Activated T-cell treated with anti-CD3 and anti-CD28 coated beads, Interleukin-2, amount 50 U/mL, for 72 hours (primary cell): ENCODE results near the gene ALOX5. TPM values are rescaled to one million over a fixed set of nuclear protein-coding genes. Genes with fewer than 3 reads are reported as not detected.

Source experiments
- ATAC-seq, 2 donors: fragments of 150-1000 bp; cut with Tn5 transposase; replicated peaks in 1 of 2; 2 replicates each; pipeline ENCODE4 v1.10.0; 2021; ENCODE audit warnings: moderate library complexity in 2 of 2, mild to moderate bottlenecking in 1 of 2
- DNase-seq, 2 donors: peaks; one replicate each; pipeline ENCODE4 v3.0.0; 2021 to 2022; ENCODE audit warnings: mixed read lengths in 1 of 2
- H3K27ac Mint-ChIP-seq: one replicate; pipeline ENCODE4 v1.8.0; 2022; ENCODE audit warnings: mild to moderate bottlenecking, moderate library complexity, mixed read lengths
- H3K27me3 Mint-ChIP-seq: one replicate; pipeline ENCODE4 v1.8.0; 2022; ENCODE audit warnings: low read depth, mixed read lengths
- H3K36me3 Mint-ChIP-seq, 2 donors: one replicate each; pipeline ENCODE4 v1.8.0; 2022; ENCODE audit warnings: mixed read lengths in 2 of 2, mild to moderate bottlenecking in 1 of 2; ENCODE audit not compliant: insufficient read depth in 2 of 2
- H3K4me1 Mint-ChIP-seq: one replicate; pipeline ENCODE4 v1.8.0; 2022; ENCODE audit warnings: low read depth, mixed read lengths
- H3K4me3 Mint-ChIP-seq, 2 donors: one replicate each; pipeline ENCODE4 v1.8.0; 2022; ENCODE audit warnings: mild to moderate bottlenecking in 2 of 2, mixed read lengths in 2 of 2, moderate library complexity in 2 of 2
- H3K9me3 Mint-ChIP-seq, 2 donors: one replicate each; pipeline ENCODE4 v1.8.0; 2022; ENCODE audit warnings: mixed read lengths in 2 of 2
- total RNA-seq, 2 donors: library from RNA; stranded (reverse); gene quantifications; one replicate each; pipeline ENCODE4 v1.2.3, GENCODE V29; 2022

ALOX5 gene
- total RNA-seq, 2 donors from 2014 or later: 1.5 to 4.0 TPM

- ATAC-seq (no peak), DNase-seq (no peak)
- no peaks in the 10 kb centered on the region for H3K27me3 Mint-ChIP-seq
- H3K9me3 Mint-ChIP-seq: no peaks in the 10 kb centered on the region
- H3K4me1 Mint-ChIP-seq: peaks cover 45% of the 10 kb centered on the region
- H3K36me3 Mint-ChIP-seq: peaks cover 2% of the 10 kb centered on the region in 2 donors
- peak overlapping the region; percentile 37 to 49 for H3K4me3 Mint-ChIP-seq
- H3K27ac Mint-ChIP-seq: no peak overlapping the region
Measured at GRCh38 chr10:45417746-45418145, 43.7 kb downstream of the ALOX5 start.

- DNase-seq (no peak), ATAC-seq (no peak)
- Mint-ChIP-seq H3K36me3 (peaks cover 2% of the 10 kb centered on the region in 2 donors), H3K9me3 (no peaks in the 10 kb centered on the region), H3K4me1 (peaks cover 52% of the 10 kb centered on the region), H3K27me3 (no peaks in the 10 kb centered on the region), H3K4me3 (peak overlapping the region; percentile 92 to 98), H3K27ac (peak overlapping the region; percentile 96)
Measured at GRCh38 chr10:45418417-45418848, 44.4 kb downstream of the ALOX5 start.

- no peaks in the 10 kb centered on the region for H3K9me3 Mint-ChIP-seq
- ATAC-seq: peak; percentile 67 to 71
- no peaks in the 10 kb centered on the region for H3K27me3 Mint-ChIP-seq
- peaks cover 2% of the 10 kb centered on the region in 2 donors for H3K36me3 Mint-ChIP-seq
- peak overlapping the region; percentile 96 for H3K27ac Mint-ChIP-seq
- H3K4me1 Mint-ChIP-seq: peaks cover 54% of the 10 kb centered on the region
- peak; percentile 62 to 64 for DNase-seq
- peak overlapping the region; percentile 92 to 98 for H3K4me3 Mint-ChIP-seq
Measured at GRCh38 chr10:45418849-45419675, 45.0 kb downstream of the ALOX5 start.

- no peaks in the 10 kb centered on the region for H3K27me3 Mint-ChIP-seq
- no peaks in the 10 kb centered on the region for H3K9me3 Mint-ChIP-seq
- DNase-seq (peak in 1 of 2 donors; percentile 18), ATAC-seq (no peak)
- peak overlapping the region; percentile 92 to 98 for H3K4me3 Mint-ChIP-seq
- peaks cover under 1 to 2% of the 10 kb centered on the region in 2 donors for H3K36me3 Mint-ChIP-seq
- H3K27ac Mint-ChIP-seq: peak overlapping the region; percentile 96
- peaks cover 54% of the 10 kb centered on the region for H3K4me1 Mint-ChIP-seq
Measured at GRCh38 chr10:45419676-45420025, 45.6 kb downstream of the ALOX5 start.

- Mint-ChIP-seq H3K36me3 (peaks cover 0 to 2% of the 10 kb centered on the region in 2 donors), H3K27ac (peak overlapping the region; percentile 96), H3K4me1 (peaks cover 54% of the 10 kb centered on the region), H3K27me3 (no peaks in the 10 kb centered on the region), H3K9me3 (no peaks in the 10 kb centered on the region), H3K4me3 (peak overlapping the region; percentile 92 to 98)
- DNase-seq (peak; percentile 68 to 75), ATAC-seq (peak; percentile 65 to 67)
Measured at GRCh38 chr10:45420453-45421192, 46.6 kb downstream of the ALOX5 start.

- DNase-seq: peak; percentile 28 to 35
- no peaks in the 10 kb centered on the region for H3K27me3 Mint-ChIP-seq
- peaks cover 62% of the 10 kb centered on the region for H3K4me1 Mint-ChIP-seq
- H3K4me3 Mint-ChIP-seq: peak overlapping the region; percentile 61 to 98
- peaks cover 0 to 2% of the 10 kb centered on the region in 2 donors for H3K36me3 Mint-ChIP-seq
- peak; percentile 44 to 50 for ATAC-seq
- H3K27ac Mint-ChIP-seq: peak overlapping the region; percentile 56
- H3K9me3 Mint-ChIP-seq: no peaks in the 10 kb centered on the region
Measured at GRCh38 chr10:45421221-45422097, 47.4 kb downstream of the ALOX5 start.

GRCh38 chr10:45422207-45422865 is 48.3 kb downstream of the ALOX5 start:
- H3K27me3 Mint-ChIP-seq: no peaks in the 10 kb centered on the region
- DNase-seq: no peak
- no peak for ATAC-seq
- H3K36me3 Mint-ChIP-seq: peaks cover 0 to 2% of the 10 kb centered on the region in 2 donors
- no peak overlapping the region for H3K27ac Mint-ChIP-seq
- H3K9me3 Mint-ChIP-seq: no peaks in the 10 kb centered on the region
- peaks cover 65% of the 10 kb centered on the region for H3K4me1 Mint-ChIP-seq
- H3K4me3 Mint-ChIP-seq: no peak overlapping the region

GRCh38 chr10:45422866-45423659 is 49.0 kb downstream of the ALOX5 start:
- ATAC-seq (no peak), DNase-seq (no peak)
- Mint-ChIP-seq H3K4me1 (peaks cover 65% of the 10 kb centered on the region), H3K27me3 (no peaks in the 10 kb centered on the region), H3K36me3 (peaks cover 0 to 2% of the 10 kb centered on the region in 2 donors), H3K9me3 (no peaks in the 10 kb centered on the region), H3K4me3 (no peak overlapping the region), H3K27ac (no peak overlapping the region)

- no peak for DNase-seq
- H3K4me1 Mint-ChIP-seq: peaks cover 58% of the 10 kb centered on the region
- H3K27ac Mint-ChIP-seq: no peak overlapping the region
- no peak overlapping the region for H3K4me3 Mint-ChIP-seq
- H3K27me3 Mint-ChIP-seq: no peaks in the 10 kb centered on the region
- H3K36me3 Mint-ChIP-seq: peaks cover 0 to 2% of the 10 kb centered on the region in 2 donors
- no peak for ATAC-seq
- no peaks in the 10 kb centered on the region for H3K9me3 Mint-ChIP-seq
Measured at GRCh38 chr10:45423976-45424499, 50.0 kb downstream of the ALOX5 start.

- H3K27ac Mint-ChIP-seq: no peak overlapping the region
Measured at GRCh38 chr10:45424668-45425404, 50.8 kb downstream of the ALOX5 start.

More at GRCh38 chr10:45424668-45425404, 50.8 kb downstream of the ALOX5 start:
- peaks cover 50% of the 10 kb centered on the region for H3K4me1 Mint-ChIP-seq
- DNase-seq (no peak), ATAC-seq (no peak)
- H3K4me3 Mint-ChIP-seq: no peak overlapping the region
- H3K9me3 Mint-ChIP-seq: no peaks in the 10 kb centered on the region
- no peaks in the 10 kb centered on the region for H3K36me3 Mint-ChIP-seq
- H3K27me3 Mint-ChIP-seq: no peaks in the 10 kb centered on the region
